ENCODE measurements around the gene MGLL. TPM values are rescaled to one million over a fixed set of nuclear protein-coding genes. Genes with fewer than 3 reads are reported as not detected.

Gene MGLL
- total and polyA plus RNA-seq, 9 of the 15 experiments (the other 6 are each of a cell fraction or from before 2014, with no cell fraction given) = 0.12 to 0.32 (median 0.18) TPM; not detected in 6

- 0% methylated on average over 1 of the region's 1 CpG for WGBS (ENCODE audit: insufficient coverage, low coverage, missing lambda C conversion rate)
- Histone ChIP-seq H3K9ac (ENCODE audit: insufficient read depth in 1 of 2, low read depth in 2 of 2, low read length in 2 of 2) (no peak overlapping the region), H3K9me1 (ENCODE audit: control insufficient read depth, insufficient read depth, low read length) (no peaks in the 10 kb centered on the region), H3K36me3 (ENCODE audit: control insufficient read depth, insufficient read depth, low read length) (no peaks in the 10 kb centered on the region), H3K4me2 (ENCODE audit: insufficient read depth, low read length) (no peak overlapping the region), H3K9me3 (replicated peaks; ENCODE audit: control insufficient read depth, insufficient read depth, low read depth, low read length) (no peaks in the 10 kb centered on the region), H3K4me1 (replicated peaks in 1 of 2; ENCODE audit: control insufficient read depth in 2 of 2, insufficient read depth in 2 of 2, low read length in 2 of 2) (peaks cover 0 to 3% of the 10 kb centered on the region in 2 experiments; a peak in 2 of 5 replicates), H3K27me3 (ENCODE audit: control insufficient read depth in 2 of 2, insufficient read depth in 2 of 2, low read length in 2 of 2) (peaks cover 13 to 65% of the 10 kb centered on the region in 2 experiments), H3K27ac (ENCODE audit: extremely low read depth, low read depth, low read length) (no peak overlapping the region), H2AFZ (ENCODE audit: low read depth, low read length) (no peak overlapping the region), H3K4me3 (no peak overlapping the region), H4K20me1 (replicated peaks; ENCODE audit: control insufficient read depth, insufficient read depth, low read length) (0 out of 2 replicates have a peak, but pooled peaks cover 4% of the 10 kb centered on the region), H3K79me2 (ENCODE audit: control insufficient read depth, insufficient read depth, low read length) (no peaks in the 10 kb centered on the region)
- in situ Hi-C loops (cut with MboI) (no loop called here), intact Hi-C loops (cut with micrococcal nuclease) (no loop called here)
- ATAC-seq = no peak
- no peak for DNase-seq (ENCODE audit: extremely low read depth in 1 of 4, low spot score in 3 of 4)
- TF ChIP-seq, protein P1, sequence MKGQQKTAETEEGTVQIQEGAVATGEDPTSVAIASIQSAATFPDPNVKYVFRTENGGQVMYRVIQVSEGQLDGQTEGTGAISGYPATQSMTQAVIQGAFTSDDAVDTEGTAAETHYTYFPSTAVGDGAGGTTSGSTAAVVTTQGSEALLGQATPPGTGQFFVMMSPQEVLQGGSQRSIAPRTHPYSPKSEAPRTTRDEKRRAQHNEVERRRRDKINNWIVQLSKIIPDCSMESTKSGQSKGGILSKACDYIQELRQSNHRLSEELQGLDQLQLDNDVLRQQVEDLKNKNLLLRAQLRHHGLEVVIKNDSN (CRISPR knock-in tag; IDR thresholded peaks at IDR 0.05) = no peak
- TF ChIP-seq LEF1 (IDR thresholded peaks at IDR 0.05) = no peak
- no peak for TF ChIP-seq U2AF2 (optimal IDR thresholded peaks at IDR 0.05; ENCODE audit: low read depth, low read length)
- no peak for TF ChIP-seq IRF2 (CRISPR knock-in tag; IDR thresholded peaks at IDR 0.05)
- TF ChIP-seq ZNF316 (IDR thresholded peaks at IDR 0.05) = no peak
- TF ChIP-seq ETS1 (conservative IDR thresholded peaks at IDR 0.05; ENCODE audit: control insufficient read depth, low read depth, low read length) = no peak
- no peak for TF ChIP-seq ZBTB43 (CRISPR knock-in tag; IDR thresholded peaks at IDR 0.05)
- POLR2A ChIA-PET = no interaction called here
- BruUV-seq (replicated peaks) = no TSS peak
- CTCF ChIA-PET (ENCODE audit: low intra/inter-chr PET ratio) = no interaction called here
- no peak for FAIRE-seq
These were observed 59.6 kb downstream of the MGLL start for GRCh38 chr3:127762787-127763105.
